GM08714 (cell line): Measurements from ENCODE around the gene TUBG1.

Experiments used
- H3K4me3 ChIP-seq: fragments of 200-500 bp; sonication (Bioruptor generic); 2 replicates; pipeline ENCODE4 v1.5.1; 2014; ENCODE audit warnings: mild to moderate bottlenecking, low read length, inconsistent platforms
- ZNF274 ChIP-seq: IDR thresholded peaks from 2 replicates; pipeline ENCODE4 v1.6.1; 2012; ENCODE audit warnings: mild to moderate bottlenecking, low read depth, low read length

TUBG1 gene

GRCh38 chr17:42609182-42609813, at the start of gene TUBG1, which contains the start of gene RETREG3:
TSS of gene TUBG1 (plus strand) at chr17:42609683. CDS start at chr17:42609738, 55 bp downstream.
TSS of gene RETREG3 (minus strand) at chr17:42609374. CDS start at chr17:42609324, 50 bp downstream.
- no peak for TF ChIP-seq ZNF274
- peak within 1 kb of the TSS; percentile 88 for H3K4me3 ChIP-seq

- no peak for TF ChIP-seq ZNF274
- no peak overlapping the region for H3K4me3 ChIP-seq
Observed at GRCh38 chr17:42560246-42560645, 49.2 kb upstream of the TUBG1 start.

DNA sequence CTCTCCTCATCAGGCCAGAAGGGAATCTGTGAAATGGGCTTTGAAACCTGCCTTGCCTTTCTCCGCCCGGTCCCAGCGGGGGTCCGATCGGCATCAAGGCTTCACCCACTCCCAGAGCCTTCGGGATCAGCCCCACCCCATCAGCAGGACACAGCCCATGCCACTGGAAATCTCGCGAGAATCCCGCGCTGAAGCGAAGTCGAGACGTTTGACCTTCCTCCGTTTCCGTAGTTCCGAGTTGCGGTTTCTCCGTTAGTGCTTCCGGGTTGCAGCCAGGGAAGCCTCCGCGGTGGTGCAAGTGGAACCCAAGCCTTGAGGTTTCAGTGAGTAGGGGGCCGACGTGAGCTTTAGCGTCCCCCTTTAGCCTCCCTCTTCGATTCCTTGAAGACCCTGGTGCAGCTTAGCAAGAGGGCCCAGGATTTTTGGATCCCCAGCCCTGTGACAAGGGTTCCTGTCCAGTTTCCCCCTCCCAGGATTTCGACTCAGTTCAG, 47.5 kb upstream of the TUBG1 start, which contains the start of gene COASY:
TSS of gene COASY (plus strand) at position 252 of the 491 bp plus-strand sequence. CDS start 475 bp downstream, outside the sequence.
- peak within 1 kb of the TSS; percentile 84 for H3K4me3 ChIP-seq
- TF ChIP-seq ZNF274: no peak

- no peak for TF ChIP-seq ZNF274
- H3K4me3 ChIP-seq: peak overlapping the region; percentile 84
Observed at GRCh38 chr17:42562388-42563142, 46.9 kb upstream of the TUBG1 start.

- peak overlapping the region; percentile 84 for H3K4me3 ChIP-seq
- no peak for TF ChIP-seq ZNF274
Observed at GRCh38 chr17:42563143-42563509, 46.4 kb upstream of the TUBG1 start.

DNA sequence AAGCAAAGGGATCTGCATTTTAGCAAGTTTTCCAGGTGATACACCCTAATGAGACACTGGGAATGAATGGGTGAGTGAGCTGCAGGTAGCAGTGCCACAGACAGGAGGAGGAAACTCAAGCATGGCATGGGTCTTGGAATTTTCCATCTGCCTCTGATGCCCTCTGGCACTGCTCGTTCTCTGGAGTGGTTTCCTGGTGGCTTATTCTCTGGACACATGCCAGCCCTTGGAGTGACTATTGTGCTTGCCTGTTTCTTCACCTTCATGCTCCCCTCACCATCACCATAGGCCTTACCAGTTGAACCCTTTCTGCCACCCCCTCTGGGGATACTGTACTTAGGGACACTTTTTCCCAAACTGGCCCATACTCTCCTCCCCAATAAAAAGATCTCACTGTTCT, 45.9 kb upstream of the TUBG1 start:
- TF ChIP-seq ZNF274: no peak
- peak overlapping the region; percentile 84; the same call in 1 of the 2 replicates for H3K4me3 ChIP-seq

- TF ChIP-seq ZNF274: no peak
- H3K4me3 ChIP-seq: no peak overlapping the region; the same call in 1 of the 2 replicates
Observed at GRCh38 chr17:42563950-42564349, 45.5 kb upstream of the TUBG1 start.

- TF ChIP-seq ZNF274: no peak
- no peak overlapping the region for H3K4me3 ChIP-seq
Observed at GRCh38 chr17:42564815-42565522, 44.5 kb upstream of the TUBG1 start.

DNA sequence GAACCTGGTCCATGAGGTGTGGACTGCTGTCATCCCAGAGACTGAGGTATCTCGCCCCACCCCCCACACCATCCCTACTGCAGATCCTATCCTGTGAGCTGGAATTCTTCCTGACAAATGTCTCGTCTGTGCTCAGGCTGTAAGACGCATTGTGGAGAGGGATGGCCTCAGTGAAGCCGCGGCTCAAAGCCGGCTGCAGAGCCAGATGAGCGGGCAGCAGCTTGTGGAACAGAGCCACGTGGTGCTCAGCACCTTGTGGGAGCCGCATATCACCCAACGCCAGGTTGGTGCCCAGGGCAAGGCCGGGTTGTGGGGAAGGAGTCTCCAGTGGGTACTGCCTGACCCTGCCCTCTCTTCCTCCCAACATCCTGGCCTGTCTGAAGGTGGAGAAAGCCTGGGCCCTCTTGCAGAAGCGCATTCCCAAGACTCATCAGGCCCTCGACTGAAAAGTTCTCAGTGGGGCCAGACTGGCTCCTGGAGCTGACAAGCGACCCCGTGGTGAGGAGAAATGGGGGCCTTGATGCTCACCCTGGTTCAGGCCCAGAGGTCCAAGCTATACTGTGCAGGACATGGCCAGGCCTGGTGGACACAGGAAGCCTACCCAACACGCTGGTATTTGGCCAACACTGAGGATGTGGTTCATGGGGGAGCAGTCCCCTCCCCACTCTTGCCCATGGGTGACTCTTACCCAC, 43.8 kb upstream of the TUBG1 start:
- no peak overlapping the region for H3K4me3 ChIP-seq
- TF ChIP-seq ZNF274: no peak

DNA sequence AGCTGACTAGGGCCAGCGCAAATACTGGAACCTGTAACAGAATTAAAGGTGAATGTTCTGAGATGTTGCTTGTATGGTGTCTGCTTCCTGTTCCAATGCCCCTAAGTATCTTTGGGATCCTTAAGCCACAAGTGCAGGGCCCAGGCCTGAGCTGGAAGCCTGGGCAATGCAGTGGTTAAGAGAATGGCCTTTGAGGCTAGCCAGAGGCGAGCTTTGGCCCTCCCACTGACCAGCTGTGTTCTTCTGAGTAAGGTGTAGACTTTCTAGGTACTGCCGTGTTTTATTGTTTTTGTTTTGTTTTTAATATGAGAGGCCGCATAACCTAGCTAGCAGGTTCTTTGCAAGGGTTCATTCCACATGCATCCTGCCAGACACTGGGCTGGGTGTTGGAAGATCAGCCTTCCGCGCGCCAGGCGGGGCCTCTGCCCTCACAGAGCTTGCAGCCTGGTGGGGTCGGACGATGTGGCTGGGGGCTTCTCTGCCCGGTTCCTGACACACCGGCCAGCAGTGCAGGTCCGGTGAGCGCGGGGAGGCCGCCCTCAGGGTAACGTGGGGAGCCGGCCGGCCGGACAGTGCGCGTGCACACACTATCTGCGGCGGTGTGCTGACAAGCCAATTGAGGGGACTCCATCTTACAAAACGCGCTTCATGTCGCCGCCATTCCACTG, 43.1 kb upstream of the TUBG1 start:
- H3K4me3 ChIP-seq: peak overlapping the region; percentile 16; the same call in 1 of the 2 replicates
- TF ChIP-seq ZNF274: no peak

GRCh38 chr17:42566883-42567573, 42.5 kb upstream of the TUBG1 start, which contains the start of gene MLX:
TSS of gene MLX (plus strand) at chr17:42567100. CDS start at chr17:42567125, 25 bp downstream.
- TF ChIP-seq ZNF274: no peak
- peak within 1 kb of the TSS; percentile 83 for H3K4me3 ChIP-seq

- TF ChIP-seq ZNF274: no peak
- H3K4me3 ChIP-seq: no peak overlapping the region
Observed at GRCh38 chr17:42568341-42569111, 41.0 kb upstream of the TUBG1 start.
